ENCODE data around the gene COX10.
"Not testable (repeated sequence)": the region's sequence is repeated elsewhere in the genome, so short reads cannot be mapped to it uniquely, and the experiment has no call there.

COX10 gene

GRCh38 chr17:14069251-14070021 is at the start of gene COX10:
COX10 (plus strand) TSS chr17:14069504; CDS start chr17:14069606, 102 bp downstream.
- peak; percentile 67 for DNase-seq (ENCODE audit: low spot score)

GRCh38 chr17:14021651-14022294 is 47.5 kb upstream of the COX10 start:
- not testable (repeated sequence) for DNase-seq (ENCODE audit: low spot score)

GRCh38 chr17:14029755-14030154 is 39.5 kb upstream of the COX10 start:
- not testable (repeated sequence) for DNase-seq (ENCODE audit: low spot score)

- no peak for DNase-seq (ENCODE audit: low spot score)
Observed at GRCh38 chr17:14032234-14032633, 37.1 kb upstream of the COX10 start.

GRCh38 chr17:14033166-14033565 is 36.1 kb upstream of the COX10 start:
- peak; percentile 59 for DNase-seq (ENCODE audit: low spot score)

- DNase-seq (ENCODE audit: low spot score): no peak
Observed at GRCh38 chr17:14037453-14037852, 31.9 kb upstream of the COX10 start.

- no peak for DNase-seq (ENCODE audit: low spot score)
Observed at GRCh38 chr17:14038206-14038605, 31.1 kb upstream of the COX10 start.

GRCh38 chr17:14042411-14042810 is 26.9 kb upstream of the COX10 start:
- DNase-seq (ENCODE audit: low spot score): no peak

- DNase-seq (ENCODE audit: low spot score): no peak
Observed at GRCh38 chr17:14044702-14045101, 24.6 kb upstream of the COX10 start.

GRCh38 chr17:14046978-14047377 is 22.3 kb upstream of the COX10 start:
- DNase-seq (ENCODE audit: low spot score): no peak

- DNase-seq (ENCODE audit: low spot score): no peak
Observed at GRCh38 chr17:14047591-14047990, 21.7 kb upstream of the COX10 start.

- peak; percentile 19 for DNase-seq (ENCODE audit: low spot score)
Observed at GRCh38 chr17:14048169-14048568, 21.1 kb upstream of the COX10 start.

GRCh38 chr17:14050616-14051015 is 18.7 kb upstream of the COX10 start:
- no peak for DNase-seq (ENCODE audit: low spot score)

GRCh38 chr17:14051692-14052091 is 17.6 kb upstream of the COX10 start:
- no peak for DNase-seq (ENCODE audit: low spot score)

GRCh38 chr17:14052886-14053615 is 16.3 kb upstream of the COX10 start:
- no peak for DNase-seq (ENCODE audit: low spot score)

- DNase-seq (ENCODE audit: low spot score): no peak
Observed at GRCh38 chr17:14057591-14057990, 11.7 kb upstream of the COX10 start.

GRCh38 chr17:14058051-14058450 is 11.3 kb upstream of the COX10 start:
- no peak for DNase-seq (ENCODE audit: low spot score)

GRCh38 chr17:14060706-14061105 is 8.6 kb upstream of the COX10 start:
- DNase-seq (ENCODE audit: low spot score): no peak

GRCh38 chr17:14061666-14062560 is 7.4 kb upstream of the COX10 start:
- no peak for DNase-seq (ENCODE audit: low spot score)

- DNase-seq (ENCODE audit: low spot score): no peak
Observed at GRCh38 chr17:14067347-14067746, 2.0 kb upstream of the COX10 start.

- DNase-seq (ENCODE audit: low spot score): no peak
Observed at GRCh38 chr17:14068542-14069250, 608 bp upstream of the COX10 start.
